Dedifferentiated amniotic fluid mesenchymal stem cell (primary cell): ENCODE data around the gene CALML5.

Experiments
- DNase-seq: peaks from one replicate; pipeline ENCODE4 v3.0.0-alpha.2; 2016; ENCODE audit errors: extremely low spot score

Gene CALML5

DNA sequence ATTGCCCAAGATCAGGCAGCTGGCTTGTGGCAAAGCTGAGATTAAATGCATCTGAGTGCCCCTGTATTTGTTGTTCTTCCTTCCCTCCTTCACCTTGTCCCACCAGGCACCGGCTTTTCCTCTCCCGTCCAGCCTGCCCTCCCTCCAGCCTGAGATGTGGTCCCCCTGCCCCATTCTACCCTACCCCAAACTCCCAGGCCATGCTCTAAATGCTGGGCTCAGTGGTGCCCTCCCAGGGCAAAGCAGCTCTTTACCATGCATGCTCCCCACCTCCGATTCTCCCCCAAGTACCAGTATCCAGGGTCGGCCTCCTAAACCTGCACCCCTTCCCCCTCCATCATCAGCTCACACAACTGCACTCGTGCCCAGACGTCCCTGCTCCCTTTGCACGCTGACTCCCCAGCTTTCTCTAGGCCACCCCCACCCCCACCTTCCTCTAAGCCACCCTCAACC, 36.5 kb downstream of the CALML5 start:
- DNase-seq, result no peak

DNA sequence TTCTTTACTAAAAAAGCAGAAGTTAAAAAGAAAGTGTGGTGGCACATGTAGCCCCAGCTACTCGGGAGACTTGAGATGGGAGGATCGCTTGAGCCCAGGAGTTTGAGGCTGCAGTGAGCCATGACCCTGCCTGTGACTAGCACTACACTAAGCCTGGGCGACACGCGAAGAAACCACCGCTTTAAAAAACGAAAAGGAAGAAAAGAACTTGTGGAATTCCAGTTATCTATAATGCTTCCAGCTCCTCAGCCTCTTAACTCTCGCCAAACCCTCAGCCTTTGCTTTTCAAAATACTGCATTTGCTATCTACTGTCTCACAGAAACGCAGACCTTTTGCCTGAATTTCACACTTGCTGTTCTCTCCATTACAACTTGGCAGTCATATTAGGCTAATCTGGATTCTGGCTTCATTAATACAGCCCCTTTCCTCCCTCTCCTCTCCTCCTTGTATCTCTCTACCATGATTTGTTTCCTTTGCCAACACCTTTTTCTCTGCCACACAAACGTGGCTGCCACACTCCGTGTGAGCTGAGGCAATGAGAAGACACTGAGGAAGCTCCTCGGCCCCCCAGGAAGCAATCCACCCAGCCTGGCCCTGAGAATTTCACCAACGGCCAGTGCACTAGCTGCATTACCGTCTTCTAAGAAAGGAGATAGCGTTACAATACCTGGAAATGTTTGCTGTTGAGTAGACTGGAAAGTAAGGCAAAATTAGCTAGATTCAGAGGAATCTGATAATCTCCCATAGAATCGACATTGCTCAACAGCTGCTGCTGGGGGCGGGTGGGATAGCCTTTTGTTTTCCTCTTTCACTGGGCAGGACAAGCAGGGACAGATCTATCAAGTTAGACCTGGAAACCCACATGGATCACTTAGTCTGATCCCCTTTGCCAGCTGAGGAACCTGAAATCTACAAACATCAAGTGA, 37.2 kb downstream of the CALML5 start:
- DNase-seq, result peak; percentile 25

DNA sequence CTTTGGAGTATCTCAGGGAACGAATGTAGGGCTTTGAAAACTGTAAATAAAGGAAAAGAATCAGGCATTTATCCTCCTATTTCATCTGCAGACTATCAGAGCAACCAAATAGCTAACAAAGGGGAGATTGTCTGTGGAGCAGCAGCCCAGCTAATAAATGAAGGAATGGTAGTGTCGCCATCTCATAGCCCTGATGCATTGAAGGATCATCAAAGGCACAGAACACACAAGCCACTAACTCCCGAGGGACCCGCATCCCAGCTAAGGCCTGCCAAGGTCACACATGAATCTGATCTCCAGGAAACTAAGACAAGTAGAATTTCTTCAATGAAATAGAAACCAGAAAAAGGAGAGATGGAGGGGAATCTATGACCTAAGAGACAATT, 38.2 kb downstream of the CALML5 start:
- no peak for DNase-seq

DNA sequence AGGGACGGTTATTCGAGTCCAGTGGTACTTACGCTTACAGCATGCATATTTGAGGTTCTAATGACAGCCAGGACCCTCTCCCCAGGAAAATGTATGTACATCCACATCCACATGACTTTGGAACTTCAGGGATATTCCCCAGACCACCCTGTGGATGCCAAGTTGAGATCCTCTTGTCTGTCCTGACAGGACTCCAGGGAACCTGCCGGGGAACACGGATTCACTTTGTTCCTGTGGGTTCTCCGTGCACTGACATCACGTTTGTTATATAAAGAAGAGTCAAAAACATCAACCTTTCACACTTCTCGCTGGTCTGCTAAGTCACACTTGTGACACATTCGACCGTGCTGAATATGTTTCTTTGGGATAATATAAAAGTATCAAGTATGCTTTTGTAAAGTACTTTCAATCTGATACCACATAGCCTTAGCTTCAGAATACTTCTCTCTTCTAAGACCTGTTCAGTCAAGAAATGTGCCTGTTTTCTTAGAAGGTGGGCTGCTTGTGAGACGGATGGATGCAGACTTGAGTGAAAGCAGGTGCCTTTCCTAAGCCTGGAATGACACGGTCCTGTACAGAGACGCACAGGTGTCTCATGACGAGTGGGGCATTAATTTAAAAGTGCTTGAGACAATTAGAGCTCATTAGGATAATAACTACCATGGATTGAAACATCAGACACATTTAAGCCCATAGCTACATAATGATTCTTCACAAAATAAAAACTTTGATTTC, 38.7 kb downstream of the CALML5 start:
- DNase-seq, result no peak

DNA sequence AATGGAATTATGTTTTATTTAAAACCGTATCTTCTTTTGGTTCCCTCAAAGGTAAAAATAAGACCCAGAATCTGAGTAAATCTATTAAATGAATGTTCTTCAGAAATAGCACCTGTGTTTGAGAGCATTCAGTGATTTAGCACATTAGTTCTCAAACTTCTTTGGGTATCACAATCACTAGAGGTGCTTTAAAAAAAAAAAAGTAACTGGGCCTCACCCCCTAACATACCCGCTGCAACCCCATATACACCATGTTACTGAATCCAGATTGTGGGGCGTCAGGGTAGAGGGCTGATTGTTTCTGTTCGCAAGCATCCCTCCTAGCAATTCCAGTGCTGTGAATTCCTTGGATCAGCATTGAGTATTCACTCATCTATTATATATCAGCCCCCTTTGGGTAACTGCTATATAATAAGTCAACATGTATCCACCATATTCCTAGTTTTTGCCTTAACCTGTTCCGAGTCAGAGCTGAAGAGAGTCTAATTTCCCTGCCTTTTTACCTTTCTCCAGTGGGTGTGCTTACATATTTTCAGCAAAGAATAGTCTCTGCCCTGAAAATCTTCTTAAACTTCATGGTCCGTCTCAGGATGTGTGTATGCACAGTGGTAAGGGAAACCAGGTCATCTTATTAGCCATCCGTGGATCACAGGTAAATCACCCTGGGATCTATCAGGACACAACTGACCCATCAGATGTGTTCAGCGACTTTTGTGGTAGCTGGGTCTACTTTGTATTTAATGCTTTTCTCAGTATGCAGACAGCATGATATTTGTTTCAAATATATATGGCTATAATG, 40.2 kb downstream of the CALML5 start:
- DNase-seq, result no peak

DNA sequence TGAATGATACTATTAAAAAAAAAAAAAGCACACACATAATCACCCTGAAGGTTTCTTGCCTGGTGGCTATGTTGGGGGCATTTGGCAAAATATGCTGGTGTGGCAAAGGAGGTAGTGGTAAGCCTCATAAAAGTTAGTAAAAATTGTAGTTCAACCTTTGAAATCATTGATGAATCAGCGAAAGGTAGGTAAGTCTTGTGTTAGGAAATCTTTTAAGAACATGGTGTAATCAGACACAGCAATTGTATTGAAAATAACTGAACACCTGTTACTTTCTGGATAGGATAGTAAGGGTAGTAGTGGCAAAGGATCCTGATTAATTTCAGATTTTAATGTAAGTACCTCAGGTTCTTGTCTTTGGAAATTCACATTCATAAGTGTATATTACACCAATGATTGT, 40.9 kb downstream of the CALML5 start:
- DNase-seq, result no peak

DNA sequence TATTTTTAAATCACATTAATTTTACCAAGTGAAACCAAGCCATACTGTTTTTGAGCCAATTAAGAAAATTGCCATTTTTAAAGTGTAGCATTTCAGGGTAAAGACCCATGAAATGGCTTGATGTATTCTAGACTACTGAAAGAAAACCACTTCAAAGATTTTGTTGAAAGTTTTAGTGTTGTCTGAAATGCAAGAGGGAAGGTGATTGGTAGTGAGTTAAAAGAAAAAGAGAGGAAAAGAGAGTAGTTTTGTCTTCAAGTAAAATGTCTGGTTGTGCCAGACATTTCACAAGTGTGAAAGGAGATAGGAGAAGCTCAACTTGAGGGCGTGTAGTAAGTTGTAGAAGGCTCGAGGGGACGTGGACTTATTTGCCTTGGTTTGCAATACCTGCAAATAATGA, 41.6 kb downstream of the CALML5 start:
- DNase-seq, result no peak

DNA sequence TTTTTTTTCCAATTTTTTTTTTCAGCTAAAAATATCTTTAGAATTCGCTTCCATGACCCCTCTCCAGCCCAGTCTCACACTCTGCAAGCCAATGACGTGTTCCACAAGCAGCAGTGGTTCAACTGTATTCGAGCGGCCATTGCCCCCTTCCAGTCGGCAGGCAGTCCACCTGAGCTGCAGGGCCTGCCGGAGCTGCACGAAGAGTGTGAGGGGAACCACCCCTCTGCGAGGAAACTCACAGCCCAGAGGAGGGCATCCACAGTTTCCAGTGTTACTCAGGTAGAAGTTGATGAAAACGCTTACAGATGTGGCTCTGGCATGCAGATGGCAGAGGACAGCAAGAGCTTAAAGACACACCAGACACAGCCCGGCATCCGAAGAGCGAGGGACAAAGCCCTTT, 42.8 kb downstream of the CALML5 start:
- no peak for DNase-seq

DNA sequence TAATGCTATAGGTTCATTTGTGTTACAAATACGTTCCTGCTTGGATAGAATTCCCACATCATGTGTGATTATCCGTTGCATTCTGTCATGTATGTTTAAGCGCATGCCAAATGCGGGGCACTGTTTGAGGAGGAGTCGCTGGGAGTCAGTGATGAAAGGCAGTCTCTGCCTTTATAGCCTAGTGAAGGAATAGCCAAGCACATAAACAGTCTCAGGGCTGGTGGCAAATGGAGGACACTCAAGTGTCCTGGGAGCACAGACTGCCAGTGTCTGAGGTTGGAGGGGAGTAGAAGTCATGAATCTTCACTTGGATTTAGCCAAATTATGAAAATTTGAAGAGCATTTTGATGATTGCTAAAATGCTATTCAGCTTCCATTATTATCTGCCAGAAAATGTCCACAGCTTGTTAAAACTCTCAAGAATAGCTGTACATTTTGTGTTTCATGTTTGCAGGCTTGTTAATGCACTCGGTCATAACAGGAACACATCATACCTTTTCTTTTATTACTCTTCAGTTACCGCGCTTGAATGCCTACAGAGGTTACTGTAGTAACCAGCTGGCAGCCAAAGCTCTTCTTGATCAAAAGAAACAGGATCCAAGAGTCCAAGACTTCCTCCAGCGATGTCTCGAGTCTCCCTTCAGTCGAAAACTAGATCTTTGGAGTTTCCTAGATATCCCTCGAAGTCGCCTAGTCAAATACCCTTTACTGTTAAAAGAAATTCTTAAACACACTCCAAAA, 45.5 kb downstream of the CALML5 start:
- DNase-seq, result no peak

DNA sequence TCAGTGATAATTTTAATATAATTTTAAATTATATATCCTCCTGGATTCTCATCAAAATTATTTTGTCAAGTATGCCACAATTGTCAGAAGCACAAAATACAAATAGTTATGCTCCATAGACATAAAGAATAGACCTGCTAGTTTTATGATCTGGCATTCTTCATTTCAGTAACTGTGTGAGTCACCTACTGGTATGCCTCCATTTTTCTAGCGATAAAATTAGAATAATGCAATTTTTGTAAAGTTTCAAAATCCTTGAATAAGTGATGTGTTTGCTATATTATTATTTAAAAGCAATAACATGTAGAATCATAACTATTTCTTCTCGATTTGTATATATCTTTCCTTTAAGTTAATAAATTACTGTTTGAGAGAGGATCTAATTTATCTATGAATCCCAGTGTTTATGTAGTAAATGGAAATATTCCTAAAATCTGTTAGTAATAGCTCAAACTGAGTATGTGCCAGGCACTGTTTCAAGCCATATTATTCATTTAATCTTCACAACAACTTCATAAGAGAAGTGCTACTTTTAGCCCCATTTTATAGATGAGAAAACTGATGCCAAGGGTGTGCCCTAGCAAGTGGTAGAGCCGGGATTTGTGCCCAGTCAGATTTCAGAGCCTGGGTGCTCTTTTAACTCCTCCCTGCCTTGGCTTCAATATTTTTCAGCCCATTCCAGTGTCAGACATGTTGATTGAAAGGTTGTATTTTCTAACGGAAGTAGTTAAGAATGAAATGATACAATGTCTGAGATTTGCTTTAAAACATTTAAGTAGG, 48.6 kb downstream of the CALML5 start:
- peak; percentile 25 for DNase-seq

DNA sequence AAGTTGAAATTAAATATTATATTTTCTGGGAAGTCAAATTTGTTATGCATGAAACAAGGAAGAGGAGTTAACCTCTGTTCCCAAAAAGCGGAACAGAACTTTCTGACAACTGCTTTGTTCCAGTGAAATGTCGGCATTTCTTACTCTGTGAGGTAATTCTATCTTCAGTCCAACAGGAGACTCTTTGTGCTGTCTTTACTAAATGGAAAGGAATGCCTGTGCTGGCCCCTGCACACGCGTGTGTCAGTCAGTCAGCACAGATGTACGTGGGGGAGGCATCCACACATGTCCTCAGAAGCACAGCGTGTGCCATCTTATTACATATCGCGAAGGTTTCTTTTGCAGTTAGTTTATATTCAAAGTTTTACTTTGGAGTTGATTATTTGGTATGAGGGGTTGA, 49.5 kb downstream of the CALML5 start:
- peak; percentile 74 for DNase-seq

DNA sequence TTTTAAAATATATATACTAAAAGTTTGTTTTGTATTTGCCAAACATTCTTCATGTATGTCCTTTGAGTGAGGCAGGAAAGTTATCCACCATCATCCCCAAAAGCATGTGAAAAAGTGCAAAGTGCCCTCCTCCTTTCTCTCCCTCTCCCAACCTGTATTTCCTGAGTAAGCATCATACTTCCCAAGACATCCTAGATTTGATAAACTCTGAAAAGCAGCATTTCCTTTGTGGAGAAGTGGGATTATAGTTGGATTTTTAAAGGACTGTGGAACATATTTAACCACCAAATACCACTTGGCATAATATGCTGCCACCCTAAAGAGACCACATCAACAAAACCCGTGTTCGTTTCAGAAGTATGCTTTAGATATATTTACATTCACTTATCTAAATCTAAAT, 50.1 kb downstream of the CALML5 start:
- DNase-seq, result no peak
